Measurements from ENCODE around the gene FXYD1. TPM values are rescaled to one million over a fixed set of nuclear protein-coding genes. Genes with fewer than 3 reads are reported as not detected.
A peak's percentile ranks its signal among the peaks of the same experiment; 100 is the strongest.

FXYD1 gene
- total RNA-seq, 1 donor from 2014 or later = 1.1 TPM

DNA sequence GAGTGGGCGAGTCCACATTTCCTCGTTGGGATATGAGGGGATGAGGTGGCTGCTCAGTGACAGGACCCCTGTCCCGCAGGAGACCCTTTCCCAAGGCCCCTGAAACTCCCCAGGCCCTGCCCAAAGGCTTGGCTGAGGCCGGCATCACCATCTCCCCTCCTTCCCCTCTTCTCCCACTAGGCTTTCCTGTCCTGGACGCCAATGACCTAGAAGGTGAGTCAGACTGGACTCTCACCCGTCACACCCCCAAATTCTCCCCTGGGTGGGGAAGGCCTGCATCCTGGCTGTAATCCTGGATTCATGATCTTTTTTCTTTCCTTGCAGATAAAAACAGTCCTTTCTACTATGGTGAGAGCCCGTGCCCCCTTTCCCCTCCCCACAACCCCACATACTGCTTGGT lies 17.7 kb upstream of the FXYD1 start:
- no peak for DNase-seq
- ChIA-PET POLR2A (interaction anchor here (0.7 kb wide), 1 partner anchor 9 kb away, joined by 3 read pairs; no protein-coding TSS in a partner anchor), CTCF (no interaction called here)
- peaks cover 14% of the 10 kb centered on the region for H3K4me1 Mint-ChIP-seq
- ATAC-seq (ENCODE audit: low read depth) = no peak
- H3K27ac Mint-ChIP-seq = no peak overlapping the region
- no peaks in the 10 kb centered on the region for H3K36me3 Mint-ChIP-seq (ENCODE audit: low read depth)
- intact Hi-C loops (cut with micrococcal nuclease) = no loop called here
- TF ChIP-seq CTCF (IDR thresholded peaks at IDR 0.05) = no peak
- peaks cover under 1% of the 10 kb centered on the region for H3K27me3 Mint-ChIP-seq
- H3K4me3 Mint-ChIP-seq = no peak overlapping the region
- no peaks in the 10 kb centered on the region for H3K9me3 Mint-ChIP-seq

DNA sequence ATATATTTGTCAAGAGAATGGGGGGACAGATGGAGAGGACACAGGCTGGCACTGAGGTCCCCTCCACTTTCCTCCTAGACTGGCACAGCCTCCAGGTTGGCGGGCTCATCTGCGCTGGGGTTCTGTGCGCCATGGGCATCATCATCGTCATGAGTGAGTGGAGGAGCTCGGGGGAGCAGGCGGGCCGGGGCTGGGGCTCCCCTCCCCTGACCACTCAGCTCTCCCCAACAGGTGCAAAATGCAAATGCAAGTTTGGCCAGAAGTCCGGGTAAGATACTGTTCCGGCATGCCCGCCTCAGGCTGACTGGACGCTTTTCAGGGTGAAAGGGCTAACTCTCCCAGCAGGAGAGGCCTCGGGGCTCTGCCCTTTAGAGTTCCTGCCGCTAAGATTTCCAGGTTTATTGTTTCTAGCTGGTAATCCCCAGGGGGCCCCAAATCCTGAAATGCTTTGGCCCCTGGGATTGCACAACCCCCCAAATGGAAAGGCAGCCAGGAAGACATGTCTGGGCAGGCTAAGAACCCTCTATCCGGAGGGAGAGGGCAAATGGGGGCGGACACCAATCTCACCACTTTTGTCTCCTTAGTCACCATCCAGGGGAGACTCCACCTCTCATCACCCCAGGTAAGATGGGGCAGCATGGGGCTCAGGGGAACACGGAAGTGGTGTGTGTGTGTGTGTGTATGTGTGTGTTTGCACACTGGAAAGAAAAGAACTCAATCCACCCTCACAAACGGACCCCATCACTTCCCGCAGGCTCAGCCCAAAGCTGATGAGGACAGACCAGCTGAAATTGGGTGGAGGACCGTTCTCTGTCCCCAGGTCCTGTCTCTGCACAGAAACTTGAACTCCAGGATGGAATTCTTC lies 15.7 kb upstream of the FXYD1 start:
- CTCF ChIA-PET = no interaction called here
- Mint-ChIP-seq H3K27ac (no peak overlapping the region), H3K27me3 (no peaks in the 10 kb centered on the region), H3K36me3 (ENCODE audit: low read depth) (no peaks in the 10 kb centered on the region), H3K4me1 (peaks cover 14% of the 10 kb centered on the region), H3K4me3 (no peak overlapping the region), H3K9me3 (no peaks in the 10 kb centered on the region)
- no peak for TF ChIP-seq CTCF (IDR thresholded peaks at IDR 0.05)
- ATAC-seq (ENCODE audit: low read depth) (no peak), DNase-seq (no peak)
- intact Hi-C loops (cut with micrococcal nuclease) = no loop called here
- POLR2A ChIA-PET = interaction anchor here (1.0 to 1.4 kb wide), 2 partner anchors 11 to 32 kb away, joined by 3 read pairs; partner anchors contain the start of gene FXYD5

DNA sequence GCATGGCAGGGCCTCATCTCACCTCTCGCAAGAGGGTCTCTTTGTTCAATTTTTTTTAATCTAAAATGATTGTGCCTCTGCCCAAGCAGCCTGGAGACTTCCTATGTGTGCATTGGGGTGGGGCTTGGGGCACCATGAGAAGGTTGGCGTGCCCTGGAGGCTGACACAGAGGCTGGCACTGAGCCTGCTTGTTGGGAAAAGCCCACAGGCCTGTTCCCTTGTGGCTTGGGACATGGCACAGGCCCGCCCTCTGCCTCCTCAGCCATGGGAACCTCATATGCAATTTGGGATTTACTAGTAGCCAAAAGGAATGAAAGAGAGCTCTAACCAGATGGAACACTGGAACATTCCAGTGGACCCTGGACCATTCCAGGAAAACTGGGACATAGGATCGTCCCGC lies 15.1 kb upstream of the FXYD1 start:
- CTCF ChIA-PET = interaction anchor here (1.3 kb wide), 1 partner anchor 18 kb away, joined by 6 read pairs; no protein-coding TSS in a partner anchor
- intact Hi-C loops (cut with micrococcal nuclease) = no loop called here
- no peak for TF ChIP-seq CTCF (IDR thresholded peaks at IDR 0.05)
- Mint-ChIP-seq H3K4me3 (peak overlapping the region; percentile 83), H3K9me3 (no peaks in the 10 kb centered on the region), H3K27me3 (no peaks in the 10 kb centered on the region), H3K36me3 (ENCODE audit: low read depth) (no peaks in the 10 kb centered on the region), H3K4me1 (peaks cover 14% of the 10 kb centered on the region), H3K27ac (no peak overlapping the region)
- POLR2A ChIA-PET = interaction anchor here (1.0 to 1.4 kb wide), 2 partner anchors 10 to 31 kb away, joined by 3 read pairs; partner anchors contain the start of gene FXYD5
- no peak for DNase-seq
- ATAC-seq (ENCODE audit: low read depth) = no peak

- ChIA-PET CTCF (interaction anchor here (0.7 to 1.3 kb wide), 6 partner anchors 10 to 371 kb away, joined by 3 to 6 read pairs (median 3); partner anchors contain the start of gene FXYD5), POLR2A (interaction anchor here (0.5 to 1.4 kb wide), 7 partner anchors 9 to 143 kb away, joined by 3 to 6 read pairs (median 3); partner anchors contain the start of genes FXYD5 and LGI4)
- Mint-ChIP-seq H3K4me1 (peaks cover 14% of the 10 kb centered on the region), H3K27ac (peak overlapping the region; percentile 67), H3K9me3 (no peaks in the 10 kb centered on the region), H3K27me3 (no peaks in the 10 kb centered on the region), H3K36me3 (ENCODE audit: low read depth) (no peaks in the 10 kb centered on the region), H3K4me3 (peak overlapping the region; percentile 83)
- intact Hi-C loops (cut with micrococcal nuclease) = loop anchor here (1.0 kb wide), 1 partner anchor 17 kb away; no protein-coding TSS in a partner anchor
- no peak for TF ChIP-seq CTCF (IDR thresholded peaks at IDR 0.05)
- peak; percentile 98 for ATAC-seq (ENCODE audit: low read depth)
- peak; percentile 83 for DNase-seq
Observed at GRCh38 chr19:35124098-35125060, 14.2 kb upstream of the FXYD1 start.

All from activated B cell treated with CpG ODN at 0.5 μM for 24 hours (primary cell).